GM18519 (cell line): Measurements from ENCODE around the gene ABITRAM.
"Not testable (repeated sequence)": the region's sequence is repeated elsewhere in the genome, so short reads cannot be mapped to it uniquely, and the experiment has no call there.

Experiments
- ATAC-seq: cut with Tn5 transposase; IDR thresholded peaks from one replicate; pipeline ENCODE4 v1.9.1; 2021; ENCODE audit warnings: mild to moderate bottlenecking, moderate library complexity; ENCODE audit not compliant: unreplicated experiment, low FRiP score

ABITRAM gene, protein sequence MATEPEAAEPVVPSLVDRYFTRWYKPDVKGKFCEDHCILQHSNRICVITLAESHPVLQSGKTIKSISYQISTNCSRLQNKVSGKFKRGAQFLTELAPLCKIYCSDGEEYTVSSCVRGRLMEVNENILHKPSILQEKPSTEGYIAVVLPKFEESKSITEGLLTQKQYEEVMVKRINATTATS

DNA sequence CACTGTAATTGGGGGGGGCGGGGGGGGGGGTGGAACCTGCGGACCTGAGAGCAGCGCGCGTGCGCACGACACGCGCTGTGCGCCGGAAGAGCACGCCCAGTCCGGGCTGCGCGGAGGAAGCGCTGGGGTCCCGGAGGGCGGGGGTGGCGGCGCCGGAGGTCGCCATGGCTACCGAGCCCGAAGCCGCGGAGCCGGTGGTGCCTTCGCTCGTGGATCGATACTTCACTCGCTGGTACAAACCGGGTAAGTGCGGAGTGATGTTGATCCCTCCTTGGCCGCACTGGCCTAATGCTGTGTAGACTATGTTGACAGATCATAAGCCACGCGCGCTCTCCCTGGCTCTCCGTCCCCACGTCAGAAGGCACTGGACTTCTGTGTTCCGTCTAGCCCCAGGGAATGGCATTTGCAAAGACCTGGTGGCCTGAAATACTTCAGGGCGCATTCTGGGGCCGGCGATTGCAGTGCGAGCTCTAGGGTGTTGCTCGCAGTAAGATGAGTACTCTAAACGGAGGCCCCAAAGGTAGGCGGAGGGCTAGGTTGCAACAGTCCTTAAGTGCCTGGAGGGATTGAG lies at the start of gene ABITRAM:
Gene ABITRAM, plus strand, starts transcription at position 78 of the 571 bp plus-strand sequence. Its CDS starts 87 bp downstream, at position 165.
- peak; percentile 68 for ATAC-seq

DNA sequence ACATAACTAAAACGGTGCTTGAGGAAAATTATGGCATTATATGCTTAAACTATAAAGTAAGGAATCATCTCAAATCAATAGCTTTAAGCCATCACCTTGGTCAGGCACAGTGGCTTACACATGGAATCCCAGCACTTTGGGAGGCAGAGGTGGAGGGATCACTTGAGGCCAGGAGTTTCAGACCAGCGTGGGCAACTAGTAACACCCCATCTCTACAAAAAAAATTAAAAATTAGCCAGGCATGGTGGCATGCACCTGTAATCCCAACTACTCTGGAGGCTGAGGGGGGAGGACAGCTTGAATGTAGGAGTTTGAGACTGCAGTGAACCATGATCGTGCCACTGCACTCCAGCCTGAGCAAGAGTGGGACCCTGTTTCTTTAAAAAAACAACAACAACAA lies 49.5 kb upstream of the ABITRAM start:
- ATAC-seq, result no peak

DNA sequence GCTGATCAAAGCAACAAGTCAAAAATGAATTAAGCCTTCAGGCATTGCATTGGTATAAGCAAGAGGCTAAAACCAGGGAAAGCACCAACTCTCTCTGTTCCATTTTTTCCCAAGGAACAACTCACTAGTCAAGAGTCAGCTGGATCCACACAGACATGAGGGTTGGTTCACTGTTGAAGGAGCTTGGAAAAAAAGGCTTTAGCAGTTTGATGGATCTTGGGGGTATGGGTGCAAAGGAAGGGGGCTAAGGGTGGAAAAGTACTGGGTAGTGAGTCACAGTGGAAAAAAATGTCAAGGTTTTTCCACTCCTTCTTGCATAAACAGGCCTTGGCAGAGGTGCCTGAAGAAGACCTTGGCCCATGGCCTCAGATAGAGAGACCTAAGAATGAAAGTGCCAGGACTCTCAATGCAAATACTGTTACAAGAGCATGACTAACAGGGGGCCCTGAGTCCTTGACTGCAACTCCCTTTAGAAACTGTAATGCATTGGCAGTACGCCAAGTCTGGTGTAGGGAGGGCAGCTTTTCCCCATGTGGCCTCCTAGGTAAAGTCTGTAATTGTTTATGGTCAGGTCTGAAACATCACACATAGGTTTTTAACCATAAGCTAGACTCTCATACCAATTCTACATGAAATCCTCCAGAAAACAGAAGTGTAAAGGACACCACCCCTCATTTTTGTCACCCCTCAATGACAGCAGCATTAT lies 48.4 kb upstream of the ABITRAM start:
- peak; percentile 99 for ATAC-seq

DNA sequence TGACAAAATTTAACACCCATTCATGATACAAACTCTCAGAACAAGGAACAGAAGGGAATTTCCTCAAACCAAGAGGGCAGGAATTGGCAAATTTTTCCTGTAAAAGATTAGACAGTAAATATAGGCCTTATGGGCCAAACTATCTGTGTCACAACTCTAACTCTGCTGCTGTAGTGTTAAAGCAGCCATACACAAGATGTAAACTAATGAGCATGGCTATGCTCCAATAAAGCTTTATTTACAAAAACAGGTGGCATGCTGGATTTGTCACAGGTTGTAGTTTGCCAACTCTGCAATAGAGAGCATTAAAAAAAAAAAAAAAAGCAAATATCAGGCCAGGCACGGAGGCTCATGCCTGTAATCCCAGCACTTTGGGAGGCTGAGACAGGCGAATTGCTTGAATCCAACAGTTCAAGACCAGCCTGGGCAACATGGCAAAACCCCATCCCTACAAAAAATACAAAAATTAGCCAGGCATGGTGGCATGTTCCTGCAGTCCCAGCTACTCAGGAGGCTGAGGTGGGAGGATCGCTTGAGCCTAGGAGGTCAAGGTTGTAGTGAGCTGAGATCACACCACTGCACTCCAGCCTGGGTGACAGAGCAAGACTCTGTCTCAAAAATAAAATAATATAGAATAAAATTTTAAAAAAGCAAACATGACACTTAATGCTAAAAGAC lies 47.5 kb upstream of the ABITRAM start:
- not testable (repeated sequence) for ATAC-seq

DNA sequence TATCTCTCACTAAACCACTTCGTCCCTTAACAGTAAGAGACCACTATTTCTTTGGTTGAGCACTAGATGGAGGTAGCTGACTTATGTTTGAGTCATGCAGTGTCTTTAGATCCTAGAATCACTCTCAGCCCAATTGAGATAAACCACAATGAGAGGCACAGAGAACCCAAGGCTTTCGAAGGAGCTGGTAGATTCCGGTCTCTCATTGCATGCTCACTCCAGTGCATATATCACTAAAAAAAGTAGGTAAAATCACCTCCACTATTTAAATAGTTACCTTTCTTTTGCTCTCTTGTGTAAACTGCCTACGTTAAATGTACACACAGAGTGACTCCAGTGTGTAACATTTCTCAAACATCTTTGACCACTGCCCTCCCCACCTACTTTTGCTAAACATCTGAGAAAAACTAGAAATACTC lies 44.5 kb upstream of the ABITRAM start:
- ATAC-seq, result no peak

DNA sequence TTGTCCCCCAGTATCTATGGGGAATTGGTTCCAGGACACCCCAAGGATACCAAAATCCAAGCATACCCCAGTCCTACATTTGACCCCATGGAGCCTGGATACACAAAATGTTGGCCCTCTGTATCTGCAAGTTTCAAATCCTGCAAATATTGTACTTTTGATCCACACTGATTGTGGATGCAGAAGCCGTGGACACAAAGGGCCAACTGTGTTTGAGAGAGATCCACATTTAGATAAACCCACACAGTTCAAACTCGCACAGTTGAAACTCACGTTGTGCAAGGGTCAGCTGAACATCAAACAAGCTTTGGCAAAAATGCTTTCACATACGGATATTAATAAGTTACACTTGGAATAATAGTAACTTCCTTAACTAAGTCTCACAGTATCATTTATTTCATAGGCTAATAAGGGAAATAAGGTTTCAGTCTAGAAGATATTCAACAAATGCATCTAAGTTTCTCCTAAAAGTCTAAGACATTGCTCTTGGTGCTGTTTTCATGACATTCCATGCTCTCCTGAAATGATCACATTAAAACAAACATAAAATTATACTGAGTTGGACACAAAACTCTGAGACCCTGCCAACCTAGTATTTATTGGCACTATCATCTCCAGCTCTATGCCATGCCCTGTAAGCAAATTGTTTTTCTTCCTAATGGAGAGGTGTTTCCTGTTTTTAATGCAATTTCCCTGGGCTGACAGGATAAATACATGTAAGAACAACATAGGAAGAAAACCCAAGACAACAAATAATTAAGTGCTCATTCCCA lies 39.8 kb upstream of the ABITRAM start:
- ATAC-seq, result no peak

DNA sequence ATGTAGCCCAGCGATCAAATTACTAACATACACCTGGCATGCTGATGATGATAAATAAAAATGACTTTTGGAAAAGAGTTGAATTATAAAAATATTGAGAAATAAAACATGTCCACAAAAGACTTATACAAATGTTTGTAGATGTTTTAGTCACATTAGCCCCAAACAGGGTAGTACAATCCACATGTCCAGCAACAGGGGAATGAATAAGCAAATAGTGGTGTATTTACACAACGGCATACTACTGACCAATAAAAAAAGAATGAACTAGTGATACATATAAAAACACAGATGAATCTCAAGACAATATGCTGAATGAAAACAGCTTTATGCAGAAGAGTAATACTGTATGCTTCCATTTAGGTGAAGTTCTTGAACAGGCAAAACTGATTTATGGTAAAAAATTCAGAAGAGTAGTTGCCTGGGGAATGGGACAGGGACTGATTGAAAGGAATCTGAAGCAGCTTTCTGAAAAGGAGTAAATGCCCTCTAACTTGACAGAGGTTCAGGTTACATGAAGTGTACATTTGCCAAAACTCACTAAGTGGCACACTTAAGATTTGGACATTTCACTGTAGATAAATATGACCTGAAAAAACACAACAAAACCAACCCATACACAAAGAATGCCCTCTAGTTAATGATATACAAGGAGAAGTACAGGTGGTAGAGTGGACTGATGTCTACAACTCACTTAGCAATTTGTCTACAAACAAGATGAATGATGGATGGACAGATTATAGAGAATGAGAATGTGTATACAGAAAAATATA lies 36.7 kb upstream of the ABITRAM start:
- ATAC-seq, result no peak

DNA sequence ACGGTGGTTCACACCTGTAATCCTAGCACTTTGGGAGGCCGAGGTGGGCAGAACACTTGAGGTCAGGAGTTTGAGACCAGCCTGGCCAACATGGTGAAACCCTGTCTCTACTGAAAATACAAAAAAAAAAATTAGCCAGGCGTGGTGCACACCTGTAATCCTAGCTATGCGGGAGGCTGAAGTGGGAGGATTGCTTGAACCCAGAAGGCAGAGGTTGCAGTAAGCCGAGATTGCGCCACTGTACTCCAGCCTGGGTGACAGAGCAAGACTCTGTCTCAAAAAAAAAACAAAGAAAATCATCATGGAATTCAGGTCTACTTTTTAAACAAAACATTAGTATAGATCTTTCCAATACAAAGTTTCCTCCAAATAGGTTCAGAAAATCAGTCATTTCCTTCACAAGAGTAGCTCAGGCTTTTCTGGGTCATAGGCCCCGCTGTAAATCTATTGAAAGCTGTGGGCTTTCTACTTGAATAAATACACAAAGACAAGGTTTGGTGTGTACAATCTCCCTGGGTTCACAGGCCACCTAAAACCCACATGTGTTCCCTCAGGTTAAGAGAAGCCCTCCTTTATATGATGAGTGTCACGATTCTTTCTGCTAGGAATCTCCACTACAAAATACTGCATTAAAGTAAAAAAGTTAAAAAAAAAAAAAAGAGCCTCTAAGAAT lies 35.0 kb upstream of the ABITRAM start:
- not testable (repeated sequence) for ATAC-seq

DNA sequence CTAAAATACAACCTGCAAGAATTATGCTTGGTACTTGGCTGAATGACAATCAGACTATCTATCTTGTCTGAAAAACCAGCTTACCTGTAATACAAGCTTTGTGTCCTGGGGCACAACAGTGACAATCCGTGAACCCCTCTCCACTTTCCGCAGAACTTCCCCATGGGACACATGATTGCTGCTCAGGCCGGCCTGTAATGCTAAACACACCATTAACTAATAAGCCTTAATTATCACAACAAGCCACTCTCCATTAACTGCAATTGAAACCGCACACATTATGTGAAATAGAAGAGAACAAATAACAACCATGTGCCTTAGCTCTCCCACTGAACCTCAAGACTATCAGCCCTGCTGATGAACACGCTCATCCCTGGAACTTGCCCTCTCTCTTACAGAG lies 34.0 kb upstream of the ABITRAM start:
- ATAC-seq, result no peak

DNA sequence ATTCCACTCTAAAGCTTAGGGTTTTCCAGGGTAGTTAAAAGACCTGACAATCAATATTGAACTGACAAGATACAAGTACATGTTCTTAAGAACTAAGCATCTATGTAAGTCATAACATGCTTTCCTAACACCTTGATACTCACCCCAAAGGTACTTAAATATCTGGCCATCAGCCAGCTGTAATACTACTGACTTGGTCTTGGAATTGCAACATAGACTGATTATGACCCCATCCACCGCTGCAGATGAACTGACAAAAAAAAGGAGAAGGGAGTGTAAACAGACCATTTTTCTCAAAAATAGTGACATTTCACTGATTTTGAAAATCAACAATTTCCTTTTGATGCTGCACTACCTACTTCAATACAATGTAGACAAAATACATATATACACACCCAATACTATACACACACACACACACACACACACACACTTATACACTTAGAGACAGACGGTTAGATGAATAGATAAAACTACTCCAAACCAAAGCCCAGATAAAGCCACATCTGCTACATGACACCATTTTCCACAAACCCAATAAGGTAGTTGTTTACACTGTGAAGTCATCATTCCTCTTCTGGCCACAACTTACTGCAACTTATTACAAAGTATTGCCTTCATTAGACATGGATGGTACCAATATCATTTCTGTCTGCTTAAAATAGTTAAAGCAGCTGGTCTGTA lies 30.6 kb upstream of the ABITRAM start:
- no peak for ATAC-seq

DNA sequence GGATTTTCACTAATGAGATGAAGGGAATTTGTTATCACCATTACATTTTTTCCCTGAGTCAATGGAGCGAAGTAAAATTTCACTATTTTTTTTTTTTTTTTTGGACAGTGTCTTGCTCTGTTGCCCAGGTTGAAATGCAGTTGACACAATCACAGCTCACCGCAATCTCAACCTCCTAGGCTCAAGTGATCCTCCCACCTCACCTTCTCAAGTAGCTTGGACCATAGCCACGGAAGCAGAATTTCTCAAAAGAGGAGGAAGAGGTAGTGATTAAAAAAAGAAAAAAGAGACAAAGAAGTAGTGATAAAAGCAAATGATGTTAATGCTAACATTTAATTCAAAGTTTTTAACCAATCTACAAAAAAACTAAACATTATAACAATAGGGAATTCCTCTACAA lies 30.0 kb upstream of the ABITRAM start:
- no peak for ATAC-seq

DNA sequence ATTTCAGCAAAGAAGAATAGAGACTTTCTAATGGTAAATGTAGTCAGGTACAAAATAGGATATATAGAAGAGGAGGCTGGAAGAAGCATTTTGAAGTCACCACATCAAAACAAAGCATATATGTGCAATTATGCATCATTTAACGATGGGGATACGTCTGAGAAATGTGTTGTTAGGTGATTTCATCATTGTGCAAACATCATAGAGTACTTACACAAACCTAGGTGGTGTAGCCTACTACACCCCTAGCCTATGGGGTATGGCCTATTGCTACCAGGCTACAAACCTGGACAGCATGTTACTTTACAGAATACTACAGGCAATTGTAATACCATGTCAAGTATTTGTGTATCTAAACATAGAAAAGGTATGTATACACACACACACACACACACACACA lies 28.7 kb upstream of the ABITRAM start:
- no peak for ATAC-seq

DNA sequence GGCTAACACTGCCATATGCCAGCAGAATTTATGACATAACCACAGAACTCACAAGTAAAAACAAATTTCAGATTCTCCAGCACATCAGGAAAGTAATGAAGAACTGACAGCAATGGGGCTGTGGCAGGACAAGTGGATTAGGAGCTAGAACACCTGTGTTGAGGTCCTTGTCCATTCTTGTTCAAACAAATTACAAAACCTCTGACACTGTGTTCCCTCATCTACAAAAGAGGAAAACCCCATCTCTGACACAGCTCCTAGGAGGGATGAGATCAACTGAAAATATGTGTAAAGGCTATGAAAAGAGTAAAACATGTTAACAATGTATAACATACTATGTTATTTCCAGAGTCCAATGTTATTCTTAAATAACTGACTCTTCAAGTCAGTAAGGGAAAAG lies 23.8 kb upstream of the ABITRAM start:
- ATAC-seq, result no peak

DNA sequence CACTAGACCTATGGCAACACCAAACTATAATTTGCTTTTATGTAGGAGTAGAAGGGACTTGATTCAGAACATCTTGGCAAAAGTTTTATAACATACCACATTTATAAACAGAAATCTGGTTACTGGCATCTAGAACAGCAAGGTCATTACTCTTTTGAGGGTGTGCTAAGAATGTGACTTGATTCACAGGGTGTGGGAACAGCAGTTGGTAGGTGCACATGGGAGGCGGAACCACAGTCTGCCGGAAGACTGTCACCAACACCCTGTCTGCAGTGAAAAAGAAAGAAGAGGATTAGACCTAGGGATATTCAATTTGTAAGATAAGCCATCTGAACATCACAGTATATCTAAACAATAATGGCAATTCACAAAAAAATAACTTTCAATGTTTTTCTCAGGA lies 23.3 kb upstream of the ABITRAM start:
- ATAC-seq, result no peak

DNA sequence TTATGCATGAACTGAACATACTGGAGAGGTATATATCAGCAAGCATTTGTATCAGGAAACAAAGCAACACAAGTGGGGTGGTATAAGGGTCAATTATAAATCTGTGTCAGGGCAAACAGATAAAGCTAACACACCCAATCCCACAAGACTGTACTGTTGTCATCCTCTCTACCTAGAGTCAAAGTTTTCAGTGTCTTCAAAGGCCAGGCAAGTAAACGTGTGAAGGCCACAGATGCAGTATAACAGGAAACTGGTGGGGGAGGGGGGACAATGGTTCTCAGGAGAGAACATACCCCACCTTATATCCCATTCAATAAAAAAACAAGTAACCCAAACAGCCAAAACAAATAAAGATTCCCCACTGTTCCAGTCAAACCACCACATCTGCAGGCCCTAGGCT lies 22.4 kb upstream of the ABITRAM start:
- no peak for ATAC-seq

DNA sequence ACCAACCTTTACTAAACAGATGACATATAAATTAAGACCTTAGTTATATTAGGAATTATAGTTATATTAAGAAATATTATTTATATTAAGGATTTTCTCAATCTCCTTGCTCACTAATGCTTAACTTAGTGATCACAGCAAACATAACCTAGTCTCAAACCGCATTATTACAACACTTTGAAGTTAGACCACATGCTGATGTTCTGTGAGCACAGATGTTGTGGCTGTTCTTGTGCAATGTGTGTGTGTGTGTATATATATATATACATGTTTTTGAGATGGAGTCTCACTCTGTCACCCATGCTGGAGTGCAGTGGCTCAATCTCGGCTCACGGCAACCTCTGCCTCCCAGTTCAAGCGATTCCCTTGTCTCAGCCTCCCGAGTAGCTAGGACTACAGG lies 20.8 kb upstream of the ABITRAM start:
- ATAC-seq, result no peak

DNA sequence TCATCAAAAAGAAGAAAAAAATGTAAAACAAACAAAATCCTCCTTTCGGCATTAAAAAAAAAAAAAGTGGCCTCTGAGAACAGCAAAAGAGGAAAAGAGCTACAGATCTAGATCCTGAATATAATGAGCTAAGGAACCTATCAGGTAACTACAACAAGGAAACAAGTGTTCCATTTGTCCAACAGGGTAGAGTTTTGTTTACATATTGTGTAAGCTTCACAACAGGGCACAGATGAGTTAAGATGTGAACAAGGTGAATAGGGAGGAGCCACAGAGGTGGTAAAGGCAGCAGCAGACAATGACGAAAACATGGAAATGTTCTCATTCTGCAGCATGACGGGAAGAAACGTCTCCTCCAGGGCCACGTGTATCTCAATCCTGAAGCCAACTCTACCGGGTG lies 14.7 kb upstream of the ABITRAM start:
- no peak for ATAC-seq

DNA sequence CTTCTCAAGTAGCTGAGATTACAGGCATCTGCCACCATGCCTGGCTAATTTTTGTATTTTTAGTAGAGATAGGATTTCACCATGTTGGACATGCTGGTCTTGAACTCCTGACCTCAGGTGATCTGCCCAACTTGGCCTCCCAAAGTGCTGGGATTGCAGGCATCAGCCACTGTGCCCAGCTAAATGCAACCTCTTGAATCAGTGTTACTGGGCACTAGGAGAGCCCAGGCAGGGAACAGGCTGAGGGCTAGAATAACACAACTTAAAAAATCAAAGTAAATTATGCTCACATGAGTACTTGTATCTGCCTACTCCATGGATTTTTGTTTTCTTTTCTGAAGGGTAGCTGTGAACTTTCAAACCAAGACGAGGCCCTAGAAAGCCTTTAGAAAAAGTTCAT lies 13.8 kb upstream of the ABITRAM start:
- ATAC-seq, result not testable (repeated sequence)

DNA sequence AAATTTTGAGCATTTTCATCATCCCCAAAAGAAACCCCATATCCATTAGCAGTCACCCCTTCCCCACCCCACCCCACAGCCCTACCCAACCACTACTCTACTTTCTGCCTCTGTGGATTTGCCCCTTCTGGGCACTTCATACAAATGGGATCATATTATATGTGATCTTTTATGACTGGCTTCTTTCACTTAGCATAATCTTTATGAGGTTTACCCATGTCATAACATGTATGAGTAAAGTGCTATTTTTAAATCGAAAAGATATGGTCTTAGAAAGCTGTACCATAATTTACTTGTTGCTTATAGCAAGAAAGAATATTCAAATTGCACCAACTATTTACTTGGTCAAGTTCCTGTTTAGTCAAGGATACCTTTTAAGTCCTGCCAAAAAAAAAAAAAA lies 13.0 kb upstream of the ABITRAM start:
- no peak for ATAC-seq
